Measurements from ENCODE around the gene SLC1A7.

SLC1A7 gene

GRCh38 chr1:53090227-53091147 lies 52.0 kb downstream of the SLC1A7 start:
- DNase-seq (ENCODE audit: low spot score) = no peak

GRCh38 chr1:53089478-53090226 lies 52.8 kb downstream of the SLC1A7 start:
- DNase-seq (ENCODE audit: low spot score) = no peak

GRCh38 chr1:53088616-53089300 lies 53.7 kb downstream of the SLC1A7 start:
- DNase-seq (ENCODE audit: low spot score) = no peak

GRCh38 chr1:53087332-53088285 lies 54.8 kb downstream of the SLC1A7 start:
- DNase-seq (ENCODE audit: low spot score) = no peak

GRCh38 chr1:53086491-53087070 lies 55.9 kb downstream of the SLC1A7 start:
- no peak for DNase-seq (ENCODE audit: low spot score)

- no peak for DNase-seq (ENCODE audit: low spot score)
Observed at GRCh38 chr1:53085405-53085804, 57.0 kb downstream of the SLC1A7 start.

GRCh38 chr1:53084589-53084971 lies 57.9 kb downstream of the SLC1A7 start:
- DNase-seq (ENCODE audit: low spot score) = no peak

- no peak for DNase-seq (ENCODE audit: low spot score)
Observed at GRCh38 chr1:53083636-53084588, 58.5 kb downstream of the SLC1A7 start.

- DNase-seq (ENCODE audit: low spot score) = no peak
Observed at GRCh38 chr1:53082826-53083455, 59.5 kb downstream of the SLC1A7 start.

GRCh38 chr1:53081384-53082066 lies 60.9 kb downstream of the SLC1A7 start:
- no peak for DNase-seq (ENCODE audit: low spot score)

- DNase-seq (ENCODE audit: low spot score) = no peak
Observed at GRCh38 chr1:53080769-53081168, 61.7 kb downstream of the SLC1A7 start.

GRCh38 chr1:53080041-53080440 lies 62.4 kb downstream of the SLC1A7 start:
- no peak for DNase-seq (ENCODE audit: low spot score)

- DNase-seq (ENCODE audit: low spot score) = no peak
Observed at GRCh38 chr1:53079251-53079650, 63.2 kb downstream of the SLC1A7 start.

- no peak for DNase-seq (ENCODE audit: low spot score)
Observed at GRCh38 chr1:53078333-53079101, 63.9 kb downstream of the SLC1A7 start.

- DNase-seq (ENCODE audit: low spot score) = no peak
Observed at GRCh38 chr1:53077599-53077965, 64.9 kb downstream of the SLC1A7 start.

- DNase-seq (ENCODE audit: low spot score) = no peak
Observed at GRCh38 chr1:53076721-53077598, 65.5 kb downstream of the SLC1A7 start.

GRCh38 chr1:53076165-53076564 lies 66.3 kb downstream of the SLC1A7 start:
- DNase-seq (ENCODE audit: low spot score) = no peak
